ENCODE measurements around the gene GPLD1. TPM values are rescaled to one million over a fixed set of nuclear protein-coding genes. Genes with fewer than 3 reads are reported as not detected.

The GPLD1 gene
- total RNA-seq, 1 donor from 2014 or later, result 3.6 TPM

DNA sequence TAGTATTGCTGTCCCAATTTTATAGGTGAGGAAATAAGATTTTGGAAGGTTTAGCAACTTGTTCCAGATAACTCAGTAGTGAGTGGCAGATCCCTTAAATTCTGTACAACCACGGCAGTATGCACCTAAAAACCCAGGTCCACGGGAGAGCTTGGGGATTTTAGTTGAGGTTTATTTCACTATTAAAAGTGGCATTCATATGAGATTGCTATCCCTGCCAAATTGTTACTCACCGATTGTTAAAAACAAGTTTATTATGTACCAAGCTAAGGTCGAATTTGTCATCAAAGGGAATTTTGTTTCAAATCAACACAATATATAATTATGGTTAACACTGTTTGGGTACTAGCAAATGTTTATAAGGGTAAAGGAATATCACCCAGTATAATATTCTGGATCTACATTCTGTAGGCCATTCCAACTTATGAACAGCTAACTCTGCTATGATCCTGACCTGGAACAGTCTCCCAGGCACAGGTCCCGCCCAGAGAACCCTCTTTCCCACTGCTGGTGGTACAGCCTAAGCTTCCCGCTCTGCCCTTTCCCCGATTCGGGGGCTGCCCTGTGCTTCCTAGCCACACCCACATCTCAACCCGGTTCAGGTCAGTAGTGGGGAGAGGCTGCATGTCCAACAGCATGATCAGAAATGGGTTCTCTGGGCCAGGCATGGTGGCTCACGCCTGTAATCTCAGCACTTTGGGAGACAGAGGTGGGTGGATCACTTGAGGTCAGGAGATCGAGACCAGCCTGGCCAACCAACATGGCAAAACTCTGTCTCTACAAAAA, 24.9 kb downstream of the GPLD1 start:
- Histone ChIP-seq H3K9me3 (no peaks in the 10 kb centered on the region), H3K4me1 (no peaks in the 10 kb centered on the region), H3K27ac (no peak overlapping the region), H3K36me3 (no peaks in the 10 kb centered on the region), H3K4me3 (no peak overlapping the region), H3K27me3 (ENCODE audit: low read depth) (no peaks in the 10 kb centered on the region)
- DNase-seq (no peak), ATAC-seq (no peak)
- TF ChIP-seq, protein P1, sequence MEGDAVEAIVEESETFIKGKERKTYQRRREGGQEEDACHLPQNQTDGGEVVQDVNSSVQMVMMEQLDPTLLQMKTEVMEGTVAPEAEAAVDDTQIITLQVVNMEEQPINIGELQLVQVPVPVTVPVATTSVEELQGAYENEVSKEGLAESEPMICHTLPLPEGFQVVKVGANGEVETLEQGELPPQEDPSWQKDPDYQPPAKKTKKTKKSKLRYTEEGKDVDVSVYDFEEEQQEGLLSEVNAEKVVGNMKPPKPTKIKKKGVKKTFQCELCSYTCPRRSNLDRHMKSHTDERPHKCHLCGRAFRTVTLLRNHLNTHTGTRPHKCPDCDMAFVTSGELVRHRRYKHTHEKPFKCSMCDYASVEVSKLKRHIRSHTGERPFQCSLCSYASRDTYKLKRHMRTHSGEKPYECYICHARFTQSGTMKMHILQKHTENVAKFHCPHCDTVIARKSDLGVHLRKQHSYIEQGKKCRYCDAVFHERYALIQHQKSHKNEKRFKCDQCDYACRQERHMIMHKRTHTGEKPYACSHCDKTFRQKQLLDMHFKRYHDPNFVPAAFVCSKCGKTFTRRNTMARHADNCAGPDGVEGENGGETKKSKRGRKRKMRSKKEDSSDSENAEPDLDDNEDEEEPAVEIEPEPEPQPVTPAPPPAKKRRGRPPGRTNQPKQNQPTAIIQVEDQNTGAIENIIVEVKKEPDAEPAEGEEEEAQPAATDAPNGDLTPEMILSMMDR (IDR thresholded peaks at IDR 0.05), result no peak
- intact Hi-C loops (cut with DNase I), result no loop called here

DNA sequence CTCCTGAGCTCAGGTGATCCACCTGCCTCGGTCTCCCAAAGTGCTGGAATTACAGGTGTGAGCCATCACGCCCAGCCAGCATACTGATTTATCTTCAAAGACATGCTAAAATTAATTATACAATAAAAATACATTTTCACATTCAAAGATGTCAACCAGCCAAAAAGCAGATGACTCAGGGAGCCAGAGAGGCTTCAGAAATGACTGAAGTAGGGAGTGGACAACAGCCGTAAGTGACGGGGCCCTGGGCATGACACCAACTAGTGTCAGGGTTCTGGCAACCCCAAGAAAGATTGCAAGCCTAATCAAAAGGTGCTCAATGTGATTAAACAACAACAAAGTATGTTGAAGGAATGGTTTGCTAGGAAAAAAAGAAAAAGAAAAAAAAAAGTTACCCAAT, 28.4 kb downstream of the GPLD1 start:
- Histone ChIP-seq H3K27ac (no peak overlapping the region), H3K4me3 (no peak overlapping the region), H3K36me3 (no peaks in the 10 kb centered on the region), H3K9me3 (no peaks in the 10 kb centered on the region), H3K27me3 (ENCODE audit: low read depth) (no peaks in the 10 kb centered on the region), H3K4me1 (no peaks in the 10 kb centered on the region)
- TF ChIP-seq, protein P1 (IDR thresholded peaks at IDR 0.05), result no peak
- DNase-seq, result no peak
- no peak for ATAC-seq
- intact Hi-C loops (cut with DNase I), result no loop called here

DNA sequence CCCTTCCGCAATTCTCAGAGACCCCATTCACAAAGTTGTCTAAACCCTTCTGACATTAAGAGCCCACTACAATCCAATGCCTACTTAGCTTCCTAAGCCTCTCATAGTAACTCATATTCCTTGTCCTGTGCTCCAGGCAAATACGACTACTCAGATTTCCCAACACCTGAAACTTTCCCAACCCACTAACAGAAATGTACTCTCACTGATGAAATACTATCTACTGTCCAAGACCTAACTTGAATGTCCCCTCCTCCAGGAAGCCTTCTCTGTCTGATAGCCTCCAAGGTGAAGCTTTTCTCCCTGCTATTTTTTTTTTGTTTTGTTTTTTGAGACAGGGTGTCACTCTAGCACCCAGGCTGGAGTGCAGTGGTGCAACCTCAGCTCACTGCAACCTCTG, 30.4 kb downstream of the GPLD1 start:
- H3K27ac ChIP-seq, result no peak overlapping the region
- ATAC-seq, result no peak
- intact Hi-C loops (cut with DNase I), result no loop called here

DNA sequence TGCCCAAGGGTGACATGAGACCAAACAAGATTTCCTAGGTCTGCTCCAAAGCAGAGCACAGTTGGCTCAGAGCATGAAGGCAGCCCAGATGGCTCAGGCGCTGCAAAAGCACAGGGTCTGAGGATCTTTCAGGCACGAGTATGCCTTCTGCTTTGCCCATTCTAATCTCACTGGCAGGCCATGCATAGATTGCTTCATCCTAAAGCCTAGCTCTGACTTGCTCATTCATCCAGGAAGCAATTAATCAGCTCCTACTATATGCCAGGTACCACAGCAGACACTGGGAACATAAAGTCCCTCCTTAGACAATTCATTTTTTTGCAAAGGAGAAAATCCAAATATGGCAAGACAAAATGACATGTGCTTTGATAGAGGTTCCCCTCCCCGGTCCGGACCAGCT, 31.2 kb downstream of the GPLD1 start:
- Histone ChIP-seq H3K27ac (no peak overlapping the region), H3K36me3 (no peaks in the 10 kb centered on the region), H3K4me3 (no peak overlapping the region), H3K27me3 (ENCODE audit: low read depth) (no peaks in the 10 kb centered on the region), H3K9me3 (no peaks in the 10 kb centered on the region), H3K4me1 (no peaks in the 10 kb centered on the region)
- DNase-seq (no peak), ATAC-seq (no peak)
- TF ChIP-seq, protein P1 (IDR thresholded peaks at IDR 0.05), result no peak
- intact Hi-C loops (cut with DNase I), result no loop called here

More for the DNA sequence above, 30.4 kb downstream of the GPLD1 start:
- H3K4me1 ChIP-seq, result no peaks in the 10 kb centered on the region
- H3K4me3 ChIP-seq, result no peak overlapping the region
- no peak for DNase-seq
- TF ChIP-seq, protein P1 (IDR thresholded peaks at IDR 0.05), result no peak
- no peaks in the 10 kb centered on the region for H3K9me3 ChIP-seq
- no peaks in the 10 kb centered on the region for H3K36me3 ChIP-seq
- no peaks in the 10 kb centered on the region for H3K27me3 ChIP-seq (ENCODE audit: low read depth)

DNA sequence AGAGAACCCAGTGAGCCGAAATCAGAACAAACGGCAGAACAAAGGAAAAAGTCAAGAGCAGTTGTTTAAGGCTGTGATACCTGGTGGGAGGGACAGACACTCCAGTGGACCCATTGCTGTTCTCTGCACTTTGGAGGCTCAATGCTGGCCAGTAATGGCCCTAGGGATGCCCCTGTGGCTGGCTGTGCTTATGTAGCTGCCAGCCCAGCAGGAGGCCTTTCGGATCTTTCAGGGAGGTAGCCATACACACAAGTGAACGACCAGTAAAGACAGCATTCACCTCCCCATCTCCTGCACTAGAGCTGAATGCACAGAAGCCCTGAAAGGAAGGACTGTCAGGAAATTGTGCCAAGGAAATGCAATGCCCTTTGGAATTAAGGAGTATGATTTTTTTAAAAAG, 34.3 kb downstream of the GPLD1 start:
- Histone ChIP-seq H3K36me3 (no peaks in the 10 kb centered on the region), H3K9me3 (no peaks in the 10 kb centered on the region), H3K4me1 (no peaks in the 10 kb centered on the region), H3K4me3 (no peak overlapping the region), H3K27ac (no peak overlapping the region), H3K27me3 (ENCODE audit: low read depth) (no peaks in the 10 kb centered on the region)
- TF ChIP-seq, protein P1 (IDR thresholded peaks at IDR 0.05), result no peak
- intact Hi-C loops (cut with DNase I), result no loop called here
- ATAC-seq (no peak), DNase-seq (no peak)

Measured in lower lobe of right lung (tissue), 2 donors.